ENCODE data around the gene LEF1. TPM values are rescaled to one million over a fixed set of nuclear protein-coding genes. Genes with fewer than 3 reads are reported as not detected.

Gene LEF1
- total RNA-seq, 1 donor from 2014 or later: 0.41 TPM

GRCh38 chr4:108201774-108202173 lies 33.0 kb upstream of the LEF1 start:
- Histone ChIP-seq H3K27ac (replicated peaks) (no peak overlapping the region), H3K27me3 (ENCODE audit: low read depth) (peaks cover 10% of the 10 kb centered on the region), H3K4me1 (no peaks in the 10 kb centered on the region), H3K9me3 (replicated peaks) (no peaks in the 10 kb centered on the region), H3K4me3 (no peak overlapping the region), H3K36me3 (no peaks in the 10 kb centered on the region)
- intact Hi-C loops (cut with micrococcal nuclease): no loop called here
- no peak for DNase-seq
- no peak for TF ChIP-seq CTCF (IDR thresholded peaks at IDR 0.05; ENCODE audit: borderline replicate concordance)

- Histone ChIP-seq H3K4me1 (no peaks in the 10 kb centered on the region), H3K4me3 (no peak overlapping the region), H3K27me3 (ENCODE audit: low read depth) (peaks cover 15% of the 10 kb centered on the region), H3K27ac (replicated peaks) (no peak overlapping the region), H3K36me3 (no peaks in the 10 kb centered on the region), H3K9me3 (replicated peaks) (no peaks in the 10 kb centered on the region)
- no peak for TF ChIP-seq CTCF (IDR thresholded peaks at IDR 0.05; ENCODE audit: borderline replicate concordance)
- DNase-seq: no peak
- intact Hi-C loops (cut with micrococcal nuclease): no loop called here
Measured at GRCh38 chr4:108199881-108200280, 31.1 kb upstream of the LEF1 start.

GRCh38 chr4:108193886-108194672 lies 25.3 kb upstream of the LEF1 start:
- Histone ChIP-seq H3K27me3 (ENCODE audit: low read depth) (peaks cover 19% of the 10 kb centered on the region), H3K4me1 (no peaks in the 10 kb centered on the region), H3K9me3 (replicated peaks) (no peaks in the 10 kb centered on the region), H3K36me3 (no peaks in the 10 kb centered on the region), H3K27ac (replicated peaks) (no peak overlapping the region), H3K4me3 (no peak overlapping the region)
- DNase-seq: no peak
- no peak for TF ChIP-seq CTCF (IDR thresholded peaks at IDR 0.05; ENCODE audit: borderline replicate concordance)
- intact Hi-C loops (cut with micrococcal nuclease): no loop called here

- Histone ChIP-seq H3K27me3 (ENCODE audit: low read depth) (peaks cover 13% of the 10 kb centered on the region), H3K9me3 (replicated peaks) (no peaks in the 10 kb centered on the region), H3K4me1 (no peaks in the 10 kb centered on the region), H3K27ac (replicated peaks) (no peak overlapping the region), H3K36me3 (no peaks in the 10 kb centered on the region), H3K4me3 (no peak overlapping the region)
- DNase-seq: no peak
- intact Hi-C loops (cut with micrococcal nuclease): no loop called here
- TF ChIP-seq CTCF (IDR thresholded peaks at IDR 0.05; ENCODE audit: borderline replicate concordance): no peak
Measured at GRCh38 chr4:108192935-108193334, 24.2 kb upstream of the LEF1 start.

- Histone ChIP-seq H3K9me3 (replicated peaks) (no peaks in the 10 kb centered on the region), H3K4me3 (no peak overlapping the region), H3K4me1 (no peaks in the 10 kb centered on the region), H3K27ac (replicated peaks) (no peak overlapping the region), H3K27me3 (ENCODE audit: low read depth) (peaks cover 13% of the 10 kb centered on the region), H3K36me3 (no peaks in the 10 kb centered on the region)
- TF ChIP-seq CTCF (IDR thresholded peaks at IDR 0.05; ENCODE audit: borderline replicate concordance): no peak
- intact Hi-C loops (cut with micrococcal nuclease): no loop called here
- DNase-seq: no peak
Measured at GRCh38 chr4:108192056-108192455, 23.3 kb upstream of the LEF1 start.
